Lower lobe of right lung (tissue), 2 donors: Measurements from ENCODE around the gene ARID1B. TPM values are rescaled to one million over a fixed set of nuclear protein-coding genes. Genes with fewer than 3 reads are reported as not detected.

ENCODE experiments used
- ATAC-seq, 2 donors: fragments of 200-7000 bp; cut with Tn5 transposase; one replicate each; pipeline ENCODE4 v1.9.1; 2020 to 2022; ENCODE audit warnings: mild to moderate bottlenecking in 2 of 2, moderate library complexity in 2 of 2
- DNase-seq: peaks from one replicate; pipeline ENCODE4 v3.0.0-alpha.2; 2020
- H3K27ac ChIP-seq: fragments of 200-600 bp; one replicate; pipeline ENCODE4 v1.8.0; 2022
- H3K27me3 ChIP-seq: fragments of 200-600 bp; one replicate; pipeline ENCODE4 v1.8.0; 2022; ENCODE audit warnings: low read depth
- H3K36me3 ChIP-seq: fragments of 200-600 bp; one replicate; pipeline ENCODE4 v1.8.0; 2022; ENCODE audit warnings: mild to moderate bottlenecking
- H3K4me1 ChIP-seq: fragments of 200-600 bp; one replicate; pipeline ENCODE4 v1.8.0; 2022
- H3K4me3 ChIP-seq: fragments of 200-600 bp; one replicate; pipeline ENCODE4 v1.8.0; 2022; ENCODE audit warnings: mild to moderate bottlenecking
- H3K9me3 ChIP-seq: fragments of 200-600 bp; one replicate; pipeline ENCODE4 v1.8.0; 2022
- CTCF ChIP-seq: fragments of 200-600 bp; IDR thresholded peaks from one replicate; pipeline ENCODE4 v1.8.0; 2022; ENCODE audit warnings: antibody characterized with exemption, mild to moderate bottlenecking
- intact Hi-C: fragments of 100-400 bp; cut with DNase I; formaldehyde crosslinking; loops from one replicate; pipeline ENCODE4 v1.11.0; 2022
- total RNA-seq: library from RNA; stranded (reverse); fragmentation: NEBNext Ultra II Directional; extraction: Animal tissue kit (Norgen Biotek cat#: 25700); gene quantifications from one replicate; pipeline ENCODE4 v1.2.1, GENCODE V29; 2021
- donor health status: DM: no; HTN: yes; CAD: no; lungs with severe emphysema.

The ARID1B gene
- total RNA-seq, 1 donor from 2014 or later: 95.5 TPM

DNA sequence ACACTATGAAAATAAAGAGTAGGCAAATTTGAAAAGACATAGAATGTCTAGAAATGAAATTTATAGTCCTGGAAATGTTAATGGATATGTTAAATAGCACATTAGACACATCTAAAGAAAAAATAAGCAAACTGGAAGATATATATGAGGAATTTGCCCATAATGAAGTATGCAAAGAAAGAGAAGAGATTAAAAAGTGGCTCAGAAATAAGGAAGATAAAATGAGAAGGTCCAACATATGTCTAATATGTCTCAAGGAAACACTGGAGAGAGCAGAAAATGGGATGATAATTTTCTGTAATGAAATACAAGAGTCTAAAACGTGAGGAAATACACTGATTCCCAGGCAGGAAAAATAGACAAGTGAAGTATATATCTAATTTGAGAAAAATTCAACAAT, 36.6 kb upstream of the ARID1B start:
- Histone ChIP-seq H3K9me3 (peaks cover 16% of the 10 kb centered on the region), H3K27ac (no peak overlapping the region), H3K36me3 (no peaks in the 10 kb centered on the region), H3K27me3 (no peaks in the 10 kb centered on the region), H3K4me3 (no peak overlapping the region), H3K4me1 (no peaks in the 10 kb centered on the region)
- no peak for TF ChIP-seq CTCF
- ATAC-seq: no peak
- intact Hi-C loops: no loop called here
- no peak for DNase-seq

GRCh38 chr6:156741287-156742073, 35.7 kb upstream of the ARID1B start:
- TF ChIP-seq CTCF: no peak
- Histone ChIP-seq H3K4me1 (no peaks in the 10 kb centered on the region), H3K36me3 (no peaks in the 10 kb centered on the region), H3K4me3 (no peak overlapping the region), H3K9me3 (peaks cover 16% of the 10 kb centered on the region), H3K27me3 (no peaks in the 10 kb centered on the region), H3K27ac (no peak overlapping the region)
- no peak for ATAC-seq
- no peak for DNase-seq
- intact Hi-C loops: no loop called here

DNA sequence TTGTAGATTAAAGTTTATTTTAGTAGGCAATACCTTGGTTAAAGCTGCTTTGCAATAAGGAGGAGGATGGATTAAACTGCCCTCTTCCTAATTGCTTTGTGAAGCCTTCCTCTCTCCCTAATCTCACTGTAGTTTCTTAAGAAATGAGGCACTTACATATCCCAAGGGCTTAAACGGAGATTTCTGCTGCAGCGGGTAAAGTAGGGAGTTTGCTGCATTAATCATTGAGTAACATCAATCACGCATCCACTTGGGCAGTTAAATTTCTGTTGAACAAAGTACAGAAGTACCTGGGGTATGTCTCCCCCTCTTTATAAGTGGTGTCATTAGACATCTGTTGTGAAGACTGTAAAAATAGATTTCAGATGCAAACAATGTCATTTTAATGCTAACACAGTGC, 29.5 kb upstream of the ARID1B start:
- intact Hi-C loops: no loop called here
- Histone ChIP-seq H3K4me3 (no peak overlapping the region), H3K4me1 (no peaks in the 10 kb centered on the region), H3K36me3 (no peaks in the 10 kb centered on the region), H3K9me3 (no peaks in the 10 kb centered on the region), H3K27ac (no peak overlapping the region), H3K27me3 (no peaks in the 10 kb centered on the region)
- ATAC-seq (no peak), DNase-seq (no peak)
- TF ChIP-seq CTCF: no peak

- H3K36me3 ChIP-seq: no peaks in the 10 kb centered on the region
- DNase-seq (no peak), ATAC-seq (no peak)
- H3K9me3 ChIP-seq: no peaks in the 10 kb centered on the region
- no peak overlapping the region for H3K27ac ChIP-seq
- intact Hi-C loops: no loop called here
- no peak for TF ChIP-seq CTCF
- H3K4me1 ChIP-seq: no peaks in the 10 kb centered on the region
- H3K4me3 ChIP-seq: no peak overlapping the region
- H3K27me3 ChIP-seq: no peaks in the 10 kb centered on the region
These were observed 28.7 kb upstream of the ARID1B start for GRCh38 chr6:156748504-156748903.

DNA sequence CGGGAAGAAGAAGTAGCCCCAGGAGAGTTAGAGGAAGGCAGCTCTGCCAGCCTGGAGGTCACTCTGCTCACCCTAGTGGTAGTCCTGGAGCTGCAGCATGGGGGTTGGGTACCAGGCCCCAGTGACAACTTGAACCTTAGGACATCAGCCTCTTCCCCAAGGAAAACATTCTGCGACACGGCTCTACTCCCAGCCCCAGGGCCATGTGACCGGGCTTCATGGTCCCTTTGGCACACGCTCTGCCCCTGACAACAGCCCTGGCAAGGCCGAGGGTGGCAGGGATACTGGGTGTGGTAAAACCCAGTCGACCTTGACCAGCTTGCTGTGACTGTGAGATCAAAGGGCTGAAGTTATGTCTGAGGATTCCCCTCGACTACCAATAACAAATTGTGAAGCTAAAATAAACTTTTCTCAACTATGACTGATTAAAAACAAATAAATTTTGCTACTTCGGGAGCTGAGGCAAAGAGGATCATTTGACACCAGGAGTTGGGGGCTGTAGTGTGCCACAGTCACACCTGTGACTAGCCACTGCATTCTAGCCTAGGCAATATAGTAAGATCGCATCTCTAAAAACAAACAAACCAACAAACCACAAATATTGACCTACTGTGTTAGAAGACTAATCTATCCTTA, 24.4 kb upstream of the ARID1B start:
- no peak for DNase-seq
- no peak overlapping the region for H3K27ac ChIP-seq
- no peaks in the 10 kb centered on the region for H3K27me3 ChIP-seq

More for the DNA sequence above, 24.4 kb upstream of the ARID1B start:
- Histone ChIP-seq H3K4me1 (no peaks in the 10 kb centered on the region), H3K4me3 (no peak overlapping the region), H3K9me3 (no peaks in the 10 kb centered on the region), H3K36me3 (no peaks in the 10 kb centered on the region)
- intact Hi-C loops: no loop called here
- peak; percentile 47 for TF ChIP-seq CTCF
- ATAC-seq: peak; percentile 61 to 68
